ENCODE measurements around the gene OGFOD3. TPM values are rescaled to one million over a fixed set of nuclear protein-coding genes. Genes with fewer than 3 reads are reported as not detected.

The OGFOD3 gene
- total RNA-seq, 4 donors from 2014 or later = 25.8 to 72.1 (median 27.7) TPM

- Histone ChIP-seq H3K9me3 (no peaks in the 10 kb centered on the region), H3K27ac (no peak overlapping the region), H3K36me3 (peaks cover 0 to 13% of the 10 kb centered on the region in 2 donors), H3K4me1 (peaks cover 16 to 19% of the 10 kb centered on the region in 2 donors), H3K4me3 (no peak overlapping the region), H3K27me3 (no peaks in the 10 kb centered on the region)
- intact Hi-C loops (cut with DNase I; ENCODE audit: low total_unique reads) = loop anchor here (5.0 to 10.0 kb wide), 2 partner anchors 136 to 211 kb away; no protein-coding TSS in a partner anchor
- no peak for DNase-seq
- no peak for ATAC-seq
- in situ Hi-C loops (cut with MboI; ENCODE audit: low sequenced_read_pairs in 4 of 4) = loop anchor here in 1 of 4 donors (10.0 kb wide), 1 partner anchor 61 kb away; the partner anchor contains the start of gene TEX19
- TF ChIP-seq POLR2A (IDR thresholded peaks at IDR 0.05) (no peak), CTCF (IDR thresholded peaks at IDR 0.05 in 4 of 5, conservative IDR thresholded peaks at IDR 0.05 in 1 of 5) (no peak)
Measured at GRCh38 chr17:82416264-82416663, 2.1 kb downstream of the OGFOD3 start.

GRCh38 chr17:82415786-82416185 is 2.6 kb downstream of the OGFOD3 start:
- no peak for ATAC-seq
- Histone ChIP-seq H3K9me3 (no peaks in the 10 kb centered on the region), H3K27me3 (no peaks in the 10 kb centered on the region), H3K27ac (no peak overlapping the region), H3K4me3 (no peak overlapping the region), H3K36me3 (peaks cover 0 to 8% of the 10 kb centered on the region in 2 donors), H3K4me1 (peaks cover 16 to 19% of the 10 kb centered on the region in 2 donors)
- in situ Hi-C loops (cut with MboI; ENCODE audit: low sequenced_read_pairs in 4 of 4) = loop anchor here in 1 of 4 donors (10.0 kb wide), 1 partner anchor 61 kb away; the partner anchor contains the start of gene TEX19
- no peak for TF ChIP-seq CTCF (IDR thresholded peaks at IDR 0.05 in 4 of 5, conservative IDR thresholded peaks at IDR 0.05 in 1 of 5)
- TF ChIP-seq POLR2A (IDR thresholded peaks at IDR 0.05) = no peak
- no peak for DNase-seq
- intact Hi-C loops (cut with DNase I; ENCODE audit: low total_unique reads) = loop anchor here (5.0 to 10.0 kb wide), 2 partner anchors 137 to 211 kb away; no protein-coding TSS in a partner anchor

- H3K9me3 ChIP-seq = no peaks in the 10 kb centered on the region
- TF ChIP-seq CTCF (IDR thresholded peaks at IDR 0.05 in 4 of 5, conservative IDR thresholded peaks at IDR 0.05 in 1 of 5) = no peak
- no peak for TF ChIP-seq POLR2A (IDR thresholded peaks at IDR 0.05)
- H3K4me3 ChIP-seq = no peak overlapping the region
- in situ Hi-C loops (cut with MboI; ENCODE audit: low sequenced_read_pairs in 4 of 4) = loop anchor here in 1 of 4 donors (10.0 kb wide), 1 partner anchor 61 kb away; the partner anchor contains the start of gene TEX19
- H3K4me1 ChIP-seq = peaks cover 16 to 19% of the 10 kb centered on the region in 2 donors
- H3K27ac ChIP-seq = no peak overlapping the region
- ATAC-seq = no peak
- H3K36me3 ChIP-seq = peaks cover 0 to 4% of the 10 kb centered on the region in 2 donors
- no peak for DNase-seq
- intact Hi-C loops (cut with DNase I; ENCODE audit: low total_unique reads) = loop anchor here (5.0 to 10.0 kb wide), 2 partner anchors 137 to 211 kb away; no protein-coding TSS in a partner anchor
- H3K27me3 ChIP-seq = no peaks in the 10 kb centered on the region
Measured at GRCh38 chr17:82415336-82415735, 3.0 kb downstream of the OGFOD3 start.

- Histone ChIP-seq H3K36me3 (no peaks in the 10 kb centered on the region), H3K4me3 (no peak overlapping the region), H3K9me3 (no peaks in the 10 kb centered on the region), H3K4me1 (peaks cover 16 to 19% of the 10 kb centered on the region in 2 donors), H3K27ac (no peak overlapping the region), H3K27me3 (no peaks in the 10 kb centered on the region)
- intact Hi-C loops (cut with DNase I; ENCODE audit: low total_unique reads) = loop anchor here (1.0 to 10.0 kb wide), 3 partner anchors 62 to 210 kb away; no protein-coding TSS in a partner anchor
- ATAC-seq (peak; percentile 49), DNase-seq (peak in 1 of 2 donors; percentile 50)
- TF ChIP-seq POLR2A (IDR thresholded peaks at IDR 0.05) (no peak), CTCF (IDR thresholded peaks at IDR 0.05 in 4 of 5, conservative IDR thresholded peaks at IDR 0.05 in 1 of 5) (peak; percentile 74 to 86 (median 79))
- in situ Hi-C loops (cut with MboI; ENCODE audit: low sequenced_read_pairs in 4 of 4) = loop anchor here in 3 of 4 donors (5.0 to 10.0 kb wide), 2 partner anchors 60 to 62 kb away; partner anchors contain the start of gene TEX19 (in 1 of the 3)
Measured at GRCh38 chr17:82414548-82415281, 3.7 kb downstream of the OGFOD3 start.

All from gastrocnemius medialis (tissue), 4 donors.